GM12878 (cell line): ENCODE data around the gene COL8A2. TPM values are rescaled to one million over a fixed set of nuclear protein-coding genes. Genes with fewer than 3 reads are reported as not detected.
A peak's percentile ranks its signal among the peaks of the same experiment; 100 is the strongest.

Experiments used
- ATAC-seq: fragments of 200-7000 bp; cut with Tn5 transposase; 3 replicates; pipeline ENCODE4 v1.9.1; 2020; ENCODE audit warnings: mild to moderate bottlenecking, moderate library complexity
- BruUV-seq: library from RNA; stranded (reverse); fragments of 400-500 nt; replicated peaks from 2 replicates; lab custom pipeline; 2021; lab: Mats Ljungman, UMichigan
- CTCF ChIA-PET: fragments of 300-600 bp; sonication (Branson Sonifier 250); formaldehyde crosslinking; extraction: SDS; loops from one replicate; lab custom pipeline; 2021; ENCODE audit warnings: inconsistent platforms; lab: Yijun Ruan, JAX
- POLR2A ChIA-PET: fragments of 350-600 bp; formaldehyde crosslinking; extraction: SDS; loops from one replicate; lab custom pipeline; 2021; ENCODE audit warnings: inconsistent platforms; lab: Charles Lee
- RAD21 ChIA-PET: fragments of 300-600 bp; sonication (Branson Sonifier 250); formaldehyde crosslinking; loops from one replicate; lab custom pipeline; 2023; ENCODE audit warnings: antibody characterized with exemption; ENCODE audit not compliant: unreplicated experiment; lab: Charles Lee
- SMC1A ChIA-PET: fragments of 300-600 bp; sonication (Branson Sonifier 250); formaldehyde crosslinking; loops from one replicate; lab custom pipeline; 2023; ENCODE audit not compliant: unreplicated experiment, uncharacterized antibody; lab: Charles Lee
- DNase-seq: peaks from one replicate; pipeline ENCODE4 v3.0.0-alpha.2; 2011; ENCODE audit warnings: low read depth, low spot score
- FAIRE-seq: peaks from 3 replicates; lab custom pipeline; 2011; peaks lifted over from hg19 to GRCh38; lab: Jason Lieb, UNC
- H2AFZ ChIP-seq: 2 replicates; pipeline ENCODE4 v1.6.0; 2011; ENCODE audit warnings: low read depth, low read length, control low read depth; ENCODE audit not compliant: control insufficient read depth
- H3K27ac ChIP-seq: 2 replicates; pipeline ENCODE4 v1.5.1; 2011; ENCODE audit warnings: control low read depth; ENCODE audit not compliant: control insufficient read depth, insufficient read depth
- H3K27me3 ChIP-seq, 2 experiments: replicated peaks in 1 of 2; 2 replicates each; pipeline versions ENCODE4 v1.6.0 to v1.6.1; 2011; ENCODE audit warnings: low read length in 1 of 2; ENCODE audit not compliant: control insufficient read depth in 2 of 2, insufficient read depth in 2 of 2
- H3K36me3 ChIP-seq, 2 experiments: 2 replicates each; pipeline ENCODE4 v1.5.1; 2011; ENCODE audit warnings: low read length in 1 of 2; ENCODE audit not compliant: control insufficient read depth in 2 of 2, insufficient read depth in 2 of 2
- H3K4me1 ChIP-seq: 2 replicates; pipeline ENCODE4 v1.6.1; 2011; ENCODE audit warnings: mild to moderate bottlenecking, low read length, moderate library complexity, mixed read lengths; ENCODE audit not compliant: control insufficient read depth, insufficient read depth
- H3K4me2 ChIP-seq: 2 replicates; pipeline ENCODE4 v1.6.0; 2011; ENCODE audit warnings: control low read depth; ENCODE audit not compliant: control insufficient read depth, insufficient read depth
- H3K4me3 ChIP-seq: fragments of 200-600 bp; sonication (generic); 2 replicates; pipeline ENCODE4 v1.5.1; 2016
- H3K79me2 ChIP-seq: 2 replicates; pipeline ENCODE4 v1.6.0; 2011; ENCODE audit warnings: low read length; ENCODE audit not compliant: control insufficient read depth, insufficient read depth
- H3K9ac ChIP-seq: 2 replicates; pipeline ENCODE4 v1.8.0; 2011; ENCODE audit warnings: low read length, control low read depth, mixed read lengths; ENCODE audit not compliant: control insufficient read depth, insufficient read depth
- H3K9me3 ChIP-seq: replicated peaks from 3 replicates; pipeline ENCODE4 v1.5.1; 2011; ENCODE audit warnings: mild to moderate bottlenecking, low read length; ENCODE audit not compliant: control insufficient read depth, insufficient read depth
- H4K20me1 ChIP-seq: 2 replicates; pipeline ENCODE4 v1.6.0; 2011; ENCODE audit not compliant: control insufficient read depth, insufficient read depth
- ATF7 ChIP-seq: fragments of 450-650 bp; IDR thresholded peaks from 2 replicates; pipeline ENCODE4 v1.6.1; 2016; ENCODE audit warnings: low read depth, mild to moderate bottlenecking
- CBFB ChIP-seq: IDR thresholded peaks from 2 replicates; pipeline ENCODE4 v1.6.1; 2016; ENCODE audit warnings: antibody characterized with exemption, low read depth
- CBX3 ChIP-seq: fragments of 200-600 bp; sonication (generic); IDR thresholded peaks from 2 replicates; pipeline ENCODE4 v1.6.1; 2016; ENCODE audit warnings: low read depth, borderline replicate concordance
- EGR1 ChIP-seq, 2 experiments: IDR thresholded peaks; 1 replicate in 1 of 2; 2 replicates in 1 of 2; pipeline ENCODE4 v1.6.1; 2011 to 2012; ENCODE audit warnings: low read depth in 2 of 2, low read length in 2 of 2, borderline replicate concordance in 1 of 2, mild to moderate bottlenecking in 1 of 2, moderate library complexity in 1 of 2
- KDM1A ChIP-seq: fragments of 200-600 bp; sonication (generic); IDR thresholded peaks from 2 replicates; pipeline ENCODE4 v1.6.1; 2016; ENCODE audit warnings: borderline replicate concordance
- MYC ChIP-seq: IDR thresholded peaks from 2 replicates; pipeline ENCODE4 v1.6.1; 2011; ENCODE audit warnings: mild to moderate bottlenecking, low read length, moderate library complexity, inconsistent platforms; ENCODE audit not compliant: insufficient read depth, insufficient replicate concordance, insufficient read length, severe bottlenecking
- NR2C1 ChIP-seq: fragments of 450-650 bp; IDR thresholded peaks from 2 replicates; pipeline ENCODE4 v1.6.1; 2017; ENCODE audit warnings: antibody characterized with exemption, mild to moderate bottlenecking, moderate library complexity
- NRF1 ChIP-seq: conservative IDR thresholded peaks from 2 replicates; pipeline ENCODE4 v1.6.1; 2011; ENCODE audit warnings: mild to moderate bottlenecking, low read depth, low read length, improper control_type of control experiment
- POLR2AphosphoS2 ChIP-seq: IDR thresholded peaks from 2 replicates; pipeline ENCODE4 v1.6.1; 2011; ENCODE audit warnings: low read depth, mild to moderate bottlenecking, low read length, improper control_type of control experiment, moderate library complexity
- RELA ChIP-seq: fragments of 450-650 bp; IDR thresholded peaks from 2 replicates; pipeline ENCODE4 v1.8.0; 2014; ENCODE audit warnings: borderline replicate concordance; ENCODE audit not compliant: partially characterized antibody
- TCF7 ChIP-seq: IDR thresholded peaks from 2 replicates; pipeline ENCODE4 v1.6.1; 2014; ENCODE audit warnings: antibody characterized with exemption, borderline replicate concordance
- ZBTB33 ChIP-seq: fragments of 450-650 bp; IDR thresholded peaks from 2 replicates; pipeline ENCODE4 v1.6.1; 2017; ENCODE audit warnings: mild to moderate bottlenecking
- ZNF217 ChIP-seq: fragments of 450-650 bp; IDR thresholded peaks from 2 replicates; pipeline ENCODE4 v1.6.1; 2017; ENCODE audit warnings: antibody characterized with exemption, mild to moderate bottlenecking
- ZNF592 ChIP-seq: fragments of 450-650 bp; IDR thresholded peaks from 2 replicates; pipeline ENCODE4 v1.6.1; 2017; ENCODE audit warnings: mild to moderate bottlenecking, moderate library complexity
- ZNF622 ChIP-seq: fragments of 450-650 bp; IDR thresholded peaks from 2 replicates; pipeline ENCODE4 v1.6.1; 2017; ENCODE audit warnings: mild to moderate bottlenecking, inconsistent platforms
- WGBS: methylation state at CpG from one replicate; pipeline ENCODE4 v1.1.6; 2016; ENCODE audit warnings: low lambda C conversion rate; ENCODE audit not compliant: insufficient replicate concordance, insufficient coverage; ENCODE audit errors: missing lambda C conversion rate; 5-methylcytosine and 5-hydroxymethylcytosine counted together
- in situ Hi-C: fragments of 300-500 bp; cut with MboI; formaldehyde crosslinking; loops from 9 replicates; pipeline ENCODE4 v1.14.3; 2018; ENCODE audit warnings: mixed read lengths
- intact Hi-C: fragments of 100-400 bp; cut with micrococcal nuclease; formaldehyde crosslinking; loops from one replicate; pipeline ENCODE4 v1.14.2; 2022; ENCODE audit not compliant: unreplicated experiment
- polyA plus RNA-seq, 11 experiments: library from polyadenylated mRNA; depleted of rRNA in 4 of 11; unstranded in 6 of 11; stranded (reverse) in 5 of 11; fragments of >200 nt; fragmentation: Nextera tagmentation in 4 of 11; fragmentation: Illumina TruSeq in 1 of 11; extraction: Ambion mirVana in 4 of 11; extraction: Trizol in 1 of 11; gene quantifications; 1 replicate in 1 of 11; 2 replicates in 10 of 11; pipeline versions ENCODE4 v1.2.1 to v1.2.3, GENCODE V29; 2011 to 2016; ENCODE audit warnings: inconsistent platforms in 2 of 11, missing spikeins in 2 of 11, low read depth in 1 of 11
- total RNA-seq, 4 experiments: library from RNA; depleted of rRNA in 3 of 4; stranded (reverse); fragments of >200 nt in 3 of 4; fragmentation: Illumina TruSeq in 1 of 4; extraction: Trizol in 1 of 4; gene quantifications; 2 replicates each; pipeline versions ENCODE4 v1.2.1 to v1.2.3, GENCODE V29; 2013 to 2021

The COL8A2 gene
- total and polyA plus RNA-seq, 10 of the 15 experiments (the other 5 are each of a cell fraction or from before 2014, with no cell fraction given), result 0.01 TPM; not detected in 9

- TF ChIP-seq ZBTB33, result no peak
- peak; percentile 77 for TF ChIP-seq NR2C1
- TF ChIP-seq NRF1, result peak; percentile 89
- TF ChIP-seq MYC, result peak; percentile 30
- TF ChIP-seq ATF7, result 0 out of 2 replicates have a peak, but pooled peaks have one; percentile 55
- no peak; the same call in 1 of the 2 replicates for TF ChIP-seq POLR2AphosphoS2
- TF ChIP-seq CBFB, result no peak
- no peak for TF ChIP-seq TCF7
- no peak for TF ChIP-seq KDM1A
- TF ChIP-seq, all 136 proteins: peak for 61
These were observed 24.4 kb upstream of the COL8A2 start, which contains the start of gene TRAPPC3 (continued) for GRCh38 chr1:36149237-36149972.

GRCh38 chr1:36148821-36149236 lies 23.8 kb upstream of the COL8A2 start:
- Histone ChIP-seq H3K4me3 (peak overlapping the region; percentile 86), H3K4me2 (peak overlapping the region; percentile 77), H3K4me1 (peaks cover 34% of the 10 kb centered on the region), H3K9ac (peak overlapping the region; percentile 72), H3K36me3 (no peaks in the 10 kb centered on the region), H2AFZ (peak overlapping the region; percentile 77), H4K20me1 (no peaks in the 10 kb centered on the region)
- intact Hi-C loops, result loop anchor here (1.0 to 2.0 kb wide), 4 partner anchors 39 to 272 kb away; partner anchors contain the start of gene THRAP3
- no peak for FAIRE-seq
- ChIA-PET SMC1A (interaction anchor here (1.0 to 5.9 kb wide), 20 partner anchors 14 to 273 kb away, joined by 3 to 135 read pairs (median 8); partner anchors contain the start of genes LSM10, SH3D21 and THRAP3), CTCF (interaction anchor here (0.6 to 10.2 kb wide), 29 partner anchors 9 to 302 kb away, joined by 3 to 262 read pairs (median 10); partner anchors contain the start of genes EVA1B, LSM10, SH3D21 and THRAP3)
- BruUV-seq, result TSS peak; percentile 86
- no peak for ATAC-seq
- WGBS, result 2% methylated on average over 16 of the region's 16 CpGs
- in situ Hi-C loops, result no loop called here
- peak; percentile 60; the same call in 1 of the 2 replicates for TF ChIP-seq ZNF217
- TF ChIP-seq RELA, result no peak
- TF ChIP-seq ZNF622, result no peak
- peak in 1 of 2 experiments; percentile 56; a peak in 1 of 3 replicates for TF ChIP-seq EGR1 (IDR thresholded peaks at IDR 0.05; ENCODE audit: borderline replicate concordance in 1 of 2, low read depth in 2 of 2, low read length in 2 of 2)
- TF ChIP-seq ZNF592, result no peak
- no peak for TF ChIP-seq CBX3
- TF ChIP-seq, all 136 proteins: peak for 2
- Histone ChIP-seq H3K79me2 (peaks cover 23% of the 10 kb centered on the region), H3K27ac (peak overlapping the region; percentile 75), H3K9me3 (no peaks in the 10 kb centered on the region), H3K27me3 (no peaks in the 10 kb centered on the region)
- ChIA-PET RAD21 (interaction anchor here (1.1 to 5.5 kb wide), 18 partner anchors 9 to 302 kb away, joined by 3 to 147 read pairs (median 10); partner anchors contain the start of genes OSCP1, SH3D21 and THRAP3), POLR2A (interaction anchor here (0.6 to 4.0 kb wide), 16 partner anchors 13 to 249 kb away, joined by 3 to 86 read pairs (median 5); partner anchors contain the start of genes LSM10, STK40 and THRAP3)
- DNase-seq, result no peak
